ENCODE data around the gene ERICH3.

Gene ERICH3

DNA sequence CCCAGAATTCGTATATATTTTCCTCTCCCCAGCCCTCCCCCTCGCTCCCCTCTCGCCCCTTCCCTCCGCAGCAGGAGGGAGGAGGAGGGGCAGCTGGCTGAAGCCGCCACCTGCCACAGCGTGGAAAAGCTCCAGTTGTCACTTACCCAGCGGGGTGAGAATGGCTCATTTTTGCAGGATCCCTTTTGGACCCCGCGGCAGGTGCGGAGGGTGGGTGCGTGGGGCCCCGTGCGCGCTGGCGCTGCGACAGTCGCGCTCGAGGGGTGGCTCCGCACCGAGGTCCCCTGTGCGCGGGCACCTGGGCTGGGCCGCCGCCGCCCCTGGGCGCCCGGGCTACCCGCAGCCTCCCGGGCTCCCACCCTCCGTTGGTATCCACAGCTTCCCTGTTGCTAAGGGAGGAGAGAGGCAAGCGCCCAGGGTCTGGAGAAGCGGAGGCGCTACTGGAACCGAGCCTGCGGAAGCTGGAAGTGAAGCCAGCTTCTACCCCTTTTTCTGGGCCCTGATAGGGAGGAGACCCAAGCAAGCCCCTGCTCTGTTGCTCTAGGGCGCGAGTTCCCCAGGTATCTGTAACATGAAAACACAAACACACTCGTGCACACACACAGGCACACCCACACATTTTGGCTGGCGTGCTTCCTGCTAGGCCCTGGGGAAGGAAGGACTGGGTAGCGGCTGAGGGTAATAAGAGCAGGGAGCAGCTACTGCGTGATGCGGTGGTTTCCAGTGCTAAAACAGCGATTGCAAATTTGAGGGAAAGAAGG, at the start of gene ERICH3:
Gene ERICH3, minus strand, starts transcription at position 442 of the 761 bp plus-strand sequence. Its CDS starts 273 bp downstream, at position 169.
- H3K9ac ChIP-seq (ENCODE audit: low read depth, low read length): no peak within 1 kb of the TSS
- peak within 1 kb of the TSS; percentile 47 for H3K4me3 ChIP-seq (ENCODE audit: low read depth, low read length)
- no peaks in the 10 kb centered on the region for H3K9me3 ChIP-seq (ENCODE audit: control insufficient read depth, insufficient read depth, low read length)
- H3K36me3 ChIP-seq (ENCODE audit: control insufficient read depth, insufficient read depth, low read length): no peaks in the 10 kb centered on the region
- H3K27me3 ChIP-seq (ENCODE audit: control insufficient read depth, insufficient read depth, low read length): peaks cover 36% of the 10 kb centered on the region
- H3K27ac ChIP-seq (ENCODE audit: low read depth, low read length): no peak within 1 kb of the TSS
- H3K4me1 ChIP-seq (ENCODE audit: control insufficient read depth, insufficient read depth, low read length): peaks cover 13% of the 10 kb centered on the region

DNA sequence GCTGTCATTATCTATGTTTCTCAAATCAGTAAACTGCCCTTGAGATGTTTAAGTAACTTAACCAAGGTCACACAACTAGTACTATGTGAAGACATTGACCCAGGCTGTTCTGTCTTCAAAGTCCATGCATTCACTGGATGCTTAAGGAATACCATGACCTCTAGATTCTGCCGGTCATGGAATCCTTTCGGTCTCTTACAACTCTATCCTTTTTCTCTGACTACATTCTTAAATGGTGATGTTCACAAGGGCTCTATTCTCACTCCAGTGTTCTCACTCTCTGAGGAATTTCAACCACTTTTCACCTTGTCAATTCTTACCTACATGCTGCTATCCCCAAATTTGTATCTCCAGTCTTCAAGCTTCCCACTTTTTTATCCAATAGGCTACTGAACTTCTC, 44.0 kb upstream of the ERICH3 start:
- no peak overlapping the region for H3K4me3 ChIP-seq (ENCODE audit: low read depth, low read length)
- H3K27me3 ChIP-seq (ENCODE audit: control insufficient read depth, insufficient read depth, low read length): no peaks in the 10 kb centered on the region
- H3K9me3 ChIP-seq (ENCODE audit: control insufficient read depth, insufficient read depth, low read length): no peaks in the 10 kb centered on the region
- H3K9ac ChIP-seq (ENCODE audit: low read depth, low read length): no peak overlapping the region
- H3K4me1 ChIP-seq (ENCODE audit: control insufficient read depth, insufficient read depth, low read length): 0 out of 2 replicates have a peak, but pooled peaks cover 2% of the 10 kb centered on the region
- H3K27ac ChIP-seq (ENCODE audit: low read depth, low read length): no peak overlapping the region
- H3K36me3 ChIP-seq (ENCODE audit: control insufficient read depth, insufficient read depth, low read length): peaks cover 73% of the 10 kb centered on the region

- Histone ChIP-seq H3K4me3 (ENCODE audit: low read depth, low read length) (no peak overlapping the region), H3K27ac (ENCODE audit: low read depth, low read length) (no peak overlapping the region), H3K27me3 (ENCODE audit: control insufficient read depth, insufficient read depth, low read length) (no peaks in the 10 kb centered on the region), H3K4me1 (ENCODE audit: control insufficient read depth, insufficient read depth, low read length) (0 out of 2 replicates have a peak, but pooled peaks cover 2% of the 10 kb centered on the region), H3K9ac (ENCODE audit: low read depth, low read length) (no peak overlapping the region), H3K36me3 (ENCODE audit: control insufficient read depth, insufficient read depth, low read length) (peaks cover 70% of the 10 kb centered on the region), H3K9me3 (ENCODE audit: control insufficient read depth, insufficient read depth, low read length) (no peaks in the 10 kb centered on the region)
These were observed 43.2 kb upstream of the ERICH3 start for GRCh38 chr1:74716822-74717221.

- Histone ChIP-seq H3K4me1 (ENCODE audit: control insufficient read depth, insufficient read depth, low read length) (0 out of 2 replicates have a peak, but pooled peaks cover 2% of the 10 kb centered on the region), H3K36me3 (ENCODE audit: control insufficient read depth, insufficient read depth, low read length) (peaks cover 61% of the 10 kb centered on the region), H3K27ac (ENCODE audit: low read depth, low read length) (no peak overlapping the region), H3K4me3 (ENCODE audit: low read depth, low read length) (no peak overlapping the region), H3K9ac (ENCODE audit: low read depth, low read length) (no peak overlapping the region), H3K9me3 (ENCODE audit: control insufficient read depth, insufficient read depth, low read length) (no peaks in the 10 kb centered on the region), H3K27me3 (ENCODE audit: control insufficient read depth, insufficient read depth, low read length) (no peaks in the 10 kb centered on the region)
These were observed 42.2 kb upstream of the ERICH3 start for GRCh38 chr1:74715806-74716205.

DNA sequence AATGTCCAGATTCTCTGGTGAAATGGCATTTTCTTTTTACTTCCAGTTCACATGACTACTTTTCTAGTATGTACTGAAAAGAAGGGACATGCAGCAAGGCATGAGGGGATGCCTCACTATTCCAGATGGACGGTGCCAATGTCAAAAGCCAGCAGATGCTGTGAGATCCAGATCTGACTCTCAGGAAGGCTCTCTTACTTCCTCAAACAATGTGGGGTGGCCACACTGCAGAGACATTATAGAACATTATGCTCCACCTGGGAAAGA, 41.6 kb upstream of the ERICH3 start:
- Histone ChIP-seq H3K9me3 (ENCODE audit: control insufficient read depth, insufficient read depth, low read length) (no peaks in the 10 kb centered on the region), H3K4me3 (ENCODE audit: low read depth, low read length) (no peak overlapping the region), H3K9ac (ENCODE audit: low read depth, low read length) (no peak overlapping the region), H3K27ac (ENCODE audit: low read depth, low read length) (no peak overlapping the region), H3K36me3 (ENCODE audit: control insufficient read depth, insufficient read depth, low read length) (peaks cover 55% of the 10 kb centered on the region), H3K27me3 (ENCODE audit: control insufficient read depth, insufficient read depth, low read length) (no peaks in the 10 kb centered on the region), H3K4me1 (ENCODE audit: control insufficient read depth, insufficient read depth, low read length) (0 out of 2 replicates have a peak, but pooled peaks cover 2% of the 10 kb centered on the region)

DNA sequence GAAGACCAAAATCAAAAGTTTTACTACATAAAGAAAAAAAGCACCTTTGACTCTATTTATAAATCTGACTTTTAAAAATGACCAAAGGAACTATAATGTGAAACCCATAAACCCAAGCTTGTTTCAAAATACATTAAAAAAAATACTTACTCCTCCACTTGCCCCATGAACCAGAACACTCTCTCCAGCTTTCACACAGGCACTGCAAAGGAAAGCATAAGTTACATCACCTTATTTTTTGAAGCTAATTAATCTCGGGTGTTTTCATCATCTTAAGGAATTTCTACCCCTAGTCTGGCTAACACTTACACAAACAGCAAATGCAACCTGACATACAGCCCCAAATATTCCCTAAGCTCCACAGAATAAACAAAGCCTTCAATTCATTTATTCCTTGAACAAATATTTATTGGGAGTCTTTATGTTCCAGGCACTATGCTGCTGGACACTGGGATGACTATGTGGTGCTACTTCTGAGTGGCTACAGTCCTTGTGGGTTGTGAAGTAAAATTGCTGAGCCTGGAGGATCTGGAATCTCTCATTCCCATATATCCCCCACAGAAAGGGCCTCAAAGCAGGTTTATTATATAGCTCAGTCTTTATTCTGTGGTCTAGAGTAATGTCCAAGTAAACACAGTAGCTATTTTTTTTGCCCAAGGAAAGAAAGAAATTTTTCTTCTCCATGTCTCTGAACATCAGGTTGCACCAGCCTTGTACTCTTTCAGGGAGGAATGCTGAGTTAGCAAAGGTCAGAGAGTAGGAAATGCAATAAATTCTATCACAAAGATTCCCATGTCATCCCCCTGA, 41.0 kb upstream of the ERICH3 start:
- Histone ChIP-seq H3K4me3 (ENCODE audit: low read depth, low read length) (no peak overlapping the region), H3K27me3 (ENCODE audit: control insufficient read depth, insufficient read depth, low read length) (no peaks in the 10 kb centered on the region), H3K9me3 (ENCODE audit: control insufficient read depth, insufficient read depth, low read length) (no peaks in the 10 kb centered on the region), H3K36me3 (ENCODE audit: control insufficient read depth, insufficient read depth, low read length) (peaks cover 54% of the 10 kb centered on the region), H3K27ac (ENCODE audit: low read depth, low read length) (no peak overlapping the region), H3K9ac (ENCODE audit: low read depth, low read length) (no peak overlapping the region), H3K4me1 (ENCODE audit: control insufficient read depth, insufficient read depth, low read length) (0 out of 2 replicates have a peak, but pooled peaks cover 2% of the 10 kb centered on the region)

- no peak overlapping the region for H3K4me3 ChIP-seq (ENCODE audit: low read depth, low read length)
- H3K27ac ChIP-seq (ENCODE audit: low read depth, low read length): no peak overlapping the region
- H3K9me3 ChIP-seq (ENCODE audit: control insufficient read depth, insufficient read depth, low read length): no peaks in the 10 kb centered on the region
- H3K27me3 ChIP-seq (ENCODE audit: control insufficient read depth, insufficient read depth, low read length): no peaks in the 10 kb centered on the region
- peaks cover 57% of the 10 kb centered on the region for H3K36me3 ChIP-seq (ENCODE audit: control insufficient read depth, insufficient read depth, low read length)
- 0 out of 2 replicates have a peak, but pooled peaks cover 2% of the 10 kb centered on the region for H3K4me1 ChIP-seq (ENCODE audit: control insufficient read depth, insufficient read depth, low read length)
- no peak overlapping the region for H3K9ac ChIP-seq (ENCODE audit: low read depth, low read length)
These were observed 40.3 kb upstream of the ERICH3 start for GRCh38 chr1:74713849-74714248.

DNA sequence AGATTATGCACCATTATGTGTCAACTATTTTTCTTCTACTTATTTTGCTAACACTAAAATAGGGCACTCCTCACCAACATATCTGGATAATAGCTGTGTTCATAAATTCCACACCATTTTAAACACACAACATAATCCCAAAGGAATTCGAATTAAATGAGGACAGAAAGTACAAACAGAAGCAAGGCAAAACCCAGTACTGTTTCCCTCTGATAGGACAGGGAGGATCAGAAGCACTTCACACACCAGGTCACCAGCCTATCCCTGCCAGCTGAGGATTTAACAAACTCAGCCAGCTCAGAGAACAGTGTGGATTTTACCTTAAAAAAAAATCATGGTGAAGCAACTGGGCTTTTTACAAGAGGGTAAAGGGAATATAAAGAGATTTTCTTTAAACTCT, 39.3 kb upstream of the ERICH3 start:
- Histone ChIP-seq H3K36me3 (ENCODE audit: control insufficient read depth, insufficient read depth, low read length) (peaks cover 52% of the 10 kb centered on the region), H3K4me3 (ENCODE audit: low read depth, low read length) (no peak overlapping the region)

DNA sequence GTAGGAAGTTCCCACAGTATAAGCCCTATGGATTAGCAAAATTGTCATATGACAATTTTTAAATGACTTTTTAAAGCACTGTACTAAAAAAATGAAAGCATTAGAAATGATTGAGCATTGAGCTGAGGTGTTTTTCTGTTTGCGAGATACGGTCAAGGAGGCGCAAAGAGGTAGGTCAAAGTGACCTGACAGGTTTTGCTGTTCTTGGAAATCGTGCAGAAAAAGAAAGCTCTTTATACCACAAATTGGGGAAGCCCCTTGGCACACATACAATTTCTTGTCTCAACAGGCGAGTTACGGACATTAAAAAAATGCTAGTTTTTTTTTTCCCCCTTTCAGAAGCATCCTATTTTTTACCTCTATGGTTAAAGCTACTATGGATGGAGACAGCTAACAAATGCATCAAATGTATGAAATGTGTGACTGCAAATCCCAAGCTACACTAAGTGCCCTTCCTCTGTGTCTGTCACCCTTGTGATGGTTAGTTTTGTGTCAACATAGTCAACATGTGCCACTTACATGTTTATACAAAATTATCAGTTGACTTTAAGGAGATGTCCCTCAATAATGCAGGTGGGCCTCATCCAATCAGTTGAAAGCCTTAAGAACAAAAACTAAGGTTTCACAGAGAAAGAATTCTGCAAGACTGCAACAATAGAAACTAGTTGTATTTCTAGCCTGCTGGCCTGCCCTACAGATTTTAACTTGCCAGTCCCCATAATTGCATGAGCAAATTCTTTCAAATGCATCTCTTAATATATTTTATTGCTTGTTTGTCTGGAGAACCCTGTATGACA, 30.0 kb upstream of the ERICH3 start:
- Histone ChIP-seq H3K9me3 (ENCODE audit: control insufficient read depth, insufficient read depth, low read length) (no peaks in the 10 kb centered on the region), H3K36me3 (ENCODE audit: control insufficient read depth, insufficient read depth, low read length) (peaks cover 33% of the 10 kb centered on the region), H3K27ac (ENCODE audit: low read depth, low read length) (no peak overlapping the region), H3K9ac (ENCODE audit: low read depth, low read length) (no peak overlapping the region), H3K27me3 (ENCODE audit: control insufficient read depth, insufficient read depth, low read length) (no peaks in the 10 kb centered on the region), H3K4me1 (ENCODE audit: control insufficient read depth, insufficient read depth, low read length) (no peaks in the 10 kb centered on the region), H3K4me3 (ENCODE audit: low read depth, low read length) (no peak overlapping the region)

More for the DNA sequence above, 39.3 kb upstream of the ERICH3 start:
- no peaks in the 10 kb centered on the region for H3K9me3 ChIP-seq (ENCODE audit: control insufficient read depth, insufficient read depth, low read length)
- no peak overlapping the region for H3K9ac ChIP-seq (ENCODE audit: low read depth, low read length)
- no peaks in the 10 kb centered on the region for H3K27me3 ChIP-seq (ENCODE audit: control insufficient read depth, insufficient read depth, low read length)
- H3K27ac ChIP-seq (ENCODE audit: low read depth, low read length): no peak overlapping the region
- 0 out of 2 replicates have a peak, but pooled peaks cover 2% of the 10 kb centered on the region for H3K4me1 ChIP-seq (ENCODE audit: control insufficient read depth, insufficient read depth, low read length)

DNA sequence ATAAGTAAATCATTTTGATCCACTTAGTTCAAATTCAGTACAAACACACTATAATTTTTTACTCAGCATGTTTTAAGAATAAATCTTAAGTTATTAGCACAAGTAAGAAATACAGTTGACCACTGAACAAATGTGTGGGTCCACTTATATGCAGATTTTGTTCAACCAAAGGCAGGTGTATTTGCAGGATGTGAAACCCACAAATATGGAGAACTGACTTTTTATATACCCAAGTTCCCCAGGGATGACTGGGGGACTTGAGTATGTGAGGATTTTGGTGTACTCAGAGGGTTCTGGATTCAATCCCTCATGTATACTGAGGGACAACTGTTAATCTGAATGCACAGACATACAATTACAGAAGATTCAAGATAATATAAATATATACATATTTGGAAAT, 25.7 kb upstream of the ERICH3 start:
- no peaks in the 10 kb centered on the region for H3K27me3 ChIP-seq (ENCODE audit: control insufficient read depth, insufficient read depth, low read length)
- peaks cover 4% of the 10 kb centered on the region; the same call in 1 of the 2 replicates for H3K36me3 ChIP-seq (ENCODE audit: control insufficient read depth, insufficient read depth, low read length)
- H3K27ac ChIP-seq (ENCODE audit: low read depth, low read length): no peak overlapping the region
- no peaks in the 10 kb centered on the region for H3K9me3 ChIP-seq (ENCODE audit: control insufficient read depth, insufficient read depth, low read length)
- H3K4me1 ChIP-seq (ENCODE audit: control insufficient read depth, insufficient read depth, low read length): no peaks in the 10 kb centered on the region
- no peak overlapping the region for H3K9ac ChIP-seq (ENCODE audit: low read depth, low read length)
- no peak overlapping the region for H3K4me3 ChIP-seq (ENCODE audit: low read depth, low read length)
